Suppressor macrophage treated with lipopolysaccharide for 1 hour (primary cell): ENCODE measurements around the gene UNC13B.

ENCODE experiments used
- DNase-seq, 3 donors: peaks; one replicate each; pipeline ENCODE4 v3.0.0-alpha.2; 2020 to 2022

UNC13B gene

GRCh38 chr9:35446012-35446411, 284.2 kb downstream of the UNC13B start:
- no peak for DNase-seq

- DNase-seq, result no peak
These were observed 286.7 kb downstream of the UNC13B start for GRCh38 chr9:35448496-35448895.

- no peak for DNase-seq
These were observed 290.7 kb downstream of the UNC13B start for GRCh38 chr9:35452481-35452880.

GRCh38 chr9:35453786-35454185, 292.0 kb downstream of the UNC13B start:
- DNase-seq, result no peak
